Measurements from ENCODE around the gene CHDH. TPM values are rescaled to one million over a fixed set of nuclear protein-coding genes. Genes with fewer than 3 reads are reported as not detected.

CHDH gene
- total RNA-seq, 1 experiment from 2014 or later: 5.1 TPM

GRCh38 chr3:53880396-53881345 lies 34.5 kb upstream of the CHDH start:
- no peaks in the 10 kb centered on the region for H3K9me2 ChIP-seq (replicated peaks; ENCODE audit: low read length)
- CTCF ChIA-PET: no interaction called here
- DNase-seq (no peak), ATAC-seq (peak; percentile 12)
- peak overlapping the region; percentile 86 for H2AFZ ChIP-seq (ENCODE audit: low read length)
- H4K20me1 ChIP-seq (ENCODE audit: low read length): no peaks in the 10 kb centered on the region
- no peaks in the 10 kb centered on the region for H3F3A ChIP-seq (ENCODE audit: low read length, unreplicated experiment)
- H3K36me3 ChIP-seq (ENCODE audit: low read depth, low read length): peaks cover 36% of the 10 kb centered on the region
- peaks cover 14% of the 10 kb centered on the region; the same call in 1 of the 2 replicates for H3K4me1 ChIP-seq (ENCODE audit: insufficient read depth, low read length)
- peak overlapping the region; percentile 79 for H3K9ac ChIP-seq (ENCODE audit: low read length)
- peak overlapping the region; percentile 91 for H3K4me2 ChIP-seq (ENCODE audit: low read length)
- H3K9me3 ChIP-seq (ENCODE audit: low read length): no peaks in the 10 kb centered on the region
- POLR2A ChIA-PET (ENCODE audit: unreplicated experiment): no interaction called here
- peaks cover 16% of the 10 kb centered on the region for H3K79me2 ChIP-seq (ENCODE audit: low read length)
- H3K27me3 ChIP-seq (ENCODE audit: low read length): no peaks in the 10 kb centered on the region
- no TSS peak for BruUV-seq (replicated peaks)
- peak overlapping the region; percentile 82 for H3K4me3 ChIP-seq (ENCODE audit: low read length)
- H3K27ac ChIP-seq (ENCODE audit: low read length): no peak overlapping the region
- TF ChIP-seq EZH2phosphoT487 (IDR thresholded peaks at IDR 0.05; ENCODE audit: borderline replicate concordance, low read length) (no peak), CTCF (conservative IDR thresholded peaks at IDR 0.05; ENCODE audit: low read depth, low read length) (no peak), EZH2 (IDR thresholded peaks at IDR 0.05; ENCODE audit: low read length, unreplicated experiment) (no peak)
- intact Hi-C loops (cut with micrococcal nuclease): no loop called here

GRCh38 chr3:53865732-53866499 lies 19.7 kb upstream of the CHDH start:
- ATAC-seq: no peak
- CTCF ChIA-PET: no interaction called here
- intact Hi-C loops (cut with micrococcal nuclease): no loop called here

More at GRCh38 chr3:53865732-53866499, 19.7 kb upstream of the CHDH start:
- H3K9me3 ChIP-seq (ENCODE audit: low read length): no peaks in the 10 kb centered on the region
- no peaks in the 10 kb centered on the region for H4K20me1 ChIP-seq (ENCODE audit: low read length)
- no peak overlapping the region for H3K27ac ChIP-seq (ENCODE audit: low read length)
- no peak overlapping the region for H2AFZ ChIP-seq (ENCODE audit: low read length)
- H3K27me3 ChIP-seq (ENCODE audit: low read length): no peaks in the 10 kb centered on the region
- no peaks in the 10 kb centered on the region for H3F3A ChIP-seq (ENCODE audit: low read length, unreplicated experiment)
- TF ChIP-seq EZH2 (IDR thresholded peaks at IDR 0.05; ENCODE audit: low read length, unreplicated experiment) (no peak), CTCF (conservative IDR thresholded peaks at IDR 0.05; ENCODE audit: low read depth, low read length) (no peak), EZH2phosphoT487 (IDR thresholded peaks at IDR 0.05; ENCODE audit: borderline replicate concordance, low read length) (no peak)
- H3K4me3 ChIP-seq (ENCODE audit: low read length): no peak overlapping the region
- H3K4me2 ChIP-seq (ENCODE audit: low read length): no peak overlapping the region
- no peaks in the 10 kb centered on the region for H3K9me2 ChIP-seq (replicated peaks; ENCODE audit: low read length)
- BruUV-seq (replicated peaks): no TSS peak
- POLR2A ChIA-PET (ENCODE audit: unreplicated experiment): no interaction called here
- no peaks in the 10 kb centered on the region for H3K4me1 ChIP-seq (ENCODE audit: insufficient read depth, low read length)
- no peak for DNase-seq
- peaks cover 29% of the 10 kb centered on the region for H3K36me3 ChIP-seq (ENCODE audit: low read depth, low read length)
- no peak overlapping the region for H3K9ac ChIP-seq (ENCODE audit: low read length)
- H3K79me2 ChIP-seq (ENCODE audit: low read length): no peaks in the 10 kb centered on the region

Data from PC-3 (cell line).